Choroid plexus epithelial cell (primary cell): ENCODE results near the gene CAPN2.
"Not testable (repeated sequence)": the region's sequence is repeated elsewhere in the genome, so short reads cannot be mapped to it uniquely, and the experiment has no call there.

Source experiments
- DNase-seq: peaks from one replicate; pipeline ENCODE4 v3.0.0-alpha.2; 2010; ENCODE audit warnings: low read depth
- H3K4me3 ChIP-seq: 2 replicates; pipeline ENCODE4 v1.5.1; 2011; ENCODE audit warnings: low read depth, mild to moderate bottlenecking, control low read depth, low read length, moderate library complexity
- TF ChIP-seq, protein P1 (sequence below): conservative IDR thresholded peaks from 2 replicates; pipeline ENCODE4 v1.5.1; 2011; ENCODE audit warnings: low read depth, mild to moderate bottlenecking, control low read depth, inconsistent platforms, low read length, moderate library complexity

The CAPN2 gene

GRCh38 chr1:223732993-223733798 lies 20.9 kb downstream of the CAPN2 start:
- DNase-seq: peak; percentile 61
- H3K4me3 ChIP-seq: no peak overlapping the region
- TF ChIP-seq, protein P1, sequence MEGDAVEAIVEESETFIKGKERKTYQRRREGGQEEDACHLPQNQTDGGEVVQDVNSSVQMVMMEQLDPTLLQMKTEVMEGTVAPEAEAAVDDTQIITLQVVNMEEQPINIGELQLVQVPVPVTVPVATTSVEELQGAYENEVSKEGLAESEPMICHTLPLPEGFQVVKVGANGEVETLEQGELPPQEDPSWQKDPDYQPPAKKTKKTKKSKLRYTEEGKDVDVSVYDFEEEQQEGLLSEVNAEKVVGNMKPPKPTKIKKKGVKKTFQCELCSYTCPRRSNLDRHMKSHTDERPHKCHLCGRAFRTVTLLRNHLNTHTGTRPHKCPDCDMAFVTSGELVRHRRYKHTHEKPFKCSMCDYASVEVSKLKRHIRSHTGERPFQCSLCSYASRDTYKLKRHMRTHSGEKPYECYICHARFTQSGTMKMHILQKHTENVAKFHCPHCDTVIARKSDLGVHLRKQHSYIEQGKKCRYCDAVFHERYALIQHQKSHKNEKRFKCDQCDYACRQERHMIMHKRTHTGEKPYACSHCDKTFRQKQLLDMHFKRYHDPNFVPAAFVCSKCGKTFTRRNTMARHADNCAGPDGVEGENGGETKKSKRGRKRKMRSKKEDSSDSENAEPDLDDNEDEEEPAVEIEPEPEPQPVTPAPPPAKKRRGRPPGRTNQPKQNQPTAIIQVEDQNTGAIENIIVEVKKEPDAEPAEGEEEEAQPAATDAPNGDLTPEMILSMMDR: no peak

DNA sequence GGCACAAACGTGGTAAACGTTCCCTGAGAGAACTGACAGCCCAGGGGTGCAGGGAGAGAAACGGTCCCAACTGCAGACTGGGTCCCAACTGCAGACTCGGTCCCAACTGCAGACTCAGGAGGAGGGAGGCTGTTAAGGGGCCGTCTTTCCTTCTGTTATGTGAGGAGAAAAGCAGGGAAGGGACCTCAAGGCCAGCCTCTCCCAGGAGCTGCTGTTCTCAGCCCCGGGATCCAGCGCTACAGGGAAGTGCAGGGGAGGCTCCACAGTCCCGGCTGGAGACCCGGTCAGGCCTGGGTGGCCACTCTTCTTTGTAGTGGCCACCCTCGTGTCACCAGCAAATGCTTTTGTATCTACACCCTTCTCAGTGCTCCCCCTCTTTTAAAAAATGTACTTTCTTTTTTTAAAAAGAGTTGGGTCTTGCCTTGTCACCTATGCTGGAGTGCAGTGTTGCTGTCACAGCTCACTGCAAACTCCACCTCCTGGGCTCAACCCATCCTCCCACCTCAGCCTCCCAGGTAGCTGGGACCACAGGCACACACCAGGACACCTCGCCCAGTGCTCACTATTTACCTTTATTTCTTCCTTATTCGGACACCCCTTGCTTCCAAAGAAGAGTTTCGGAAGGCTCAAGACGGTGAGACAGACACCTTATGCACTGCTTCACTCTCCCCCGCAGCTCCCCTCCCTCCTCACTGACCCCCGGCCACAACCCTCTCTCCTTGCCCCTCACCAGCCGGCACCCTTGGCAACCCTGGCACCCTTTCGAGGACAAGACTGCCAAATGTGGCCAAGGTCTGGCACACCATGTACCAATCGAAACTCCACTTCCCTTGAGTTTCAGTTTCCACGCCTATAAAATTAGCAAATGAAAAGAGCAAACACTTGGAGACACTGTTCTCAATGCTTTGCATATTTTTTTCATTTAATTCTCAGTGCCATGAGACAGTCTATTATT lies 21.8 kb downstream of the CAPN2 start:
- TF ChIP-seq, protein P1: no peak
- H3K4me3 ChIP-seq: no peak overlapping the region
- DNase-seq: no peak

DNA sequence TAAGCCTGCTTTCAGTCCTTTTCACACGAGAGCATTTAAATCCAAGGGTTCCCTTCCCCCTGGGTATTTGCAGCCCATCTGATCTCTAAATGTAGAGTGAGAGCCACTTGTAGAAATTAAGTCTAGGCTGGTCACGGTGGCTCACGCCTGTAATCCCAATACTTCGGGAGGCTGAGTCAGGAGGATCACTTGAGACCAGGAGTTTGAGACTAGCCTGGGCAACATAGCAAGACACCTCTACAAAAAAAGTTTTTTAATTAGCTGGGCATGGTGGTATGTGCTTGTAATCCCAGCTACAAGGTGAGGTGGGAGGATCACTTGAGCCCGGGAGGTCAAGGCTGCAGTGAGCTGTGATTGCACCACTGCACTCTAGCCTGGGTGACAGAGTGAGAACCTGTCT lies 24.3 kb downstream of the CAPN2 start:
- not testable (repeated sequence) for H3K4me3 ChIP-seq, DNase-seq

DNA sequence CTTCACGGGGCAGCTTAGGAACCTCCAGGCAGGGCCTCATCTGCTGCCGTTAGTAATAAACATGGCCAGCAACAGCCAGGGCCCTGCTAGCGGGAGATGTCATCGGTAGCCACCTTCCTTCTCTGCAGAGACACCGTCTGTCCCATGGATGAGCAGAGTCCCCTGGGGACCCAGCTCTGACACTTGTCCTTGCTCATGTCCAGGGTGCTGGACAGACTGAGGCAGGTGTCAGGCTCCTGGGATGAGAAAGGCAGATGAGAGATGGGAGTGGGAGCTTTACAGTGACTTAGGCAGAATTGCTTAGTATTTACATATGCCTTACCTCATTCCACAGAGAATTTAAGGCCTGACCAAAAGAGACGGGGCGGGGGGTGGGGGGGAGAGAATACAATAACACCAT lies 25.0 kb downstream of the CAPN2 start:
- no peak overlapping the region for H3K4me3 ChIP-seq
- TF ChIP-seq, protein P1: no peak
- DNase-seq: no peak

GRCh38 chr1:223738465-223739365 lies 26.4 kb downstream of the CAPN2 start:
- no peak overlapping the region for H3K4me3 ChIP-seq
- TF ChIP-seq, protein P1: no peak
- DNase-seq: no peak

GRCh38 chr1:223739366-223740037 lies 27.2 kb downstream of the CAPN2 start:
- DNase-seq: peak; percentile 58
- H3K4me3 ChIP-seq: no peak overlapping the region
- TF ChIP-seq, protein P1: no peak

DNA sequence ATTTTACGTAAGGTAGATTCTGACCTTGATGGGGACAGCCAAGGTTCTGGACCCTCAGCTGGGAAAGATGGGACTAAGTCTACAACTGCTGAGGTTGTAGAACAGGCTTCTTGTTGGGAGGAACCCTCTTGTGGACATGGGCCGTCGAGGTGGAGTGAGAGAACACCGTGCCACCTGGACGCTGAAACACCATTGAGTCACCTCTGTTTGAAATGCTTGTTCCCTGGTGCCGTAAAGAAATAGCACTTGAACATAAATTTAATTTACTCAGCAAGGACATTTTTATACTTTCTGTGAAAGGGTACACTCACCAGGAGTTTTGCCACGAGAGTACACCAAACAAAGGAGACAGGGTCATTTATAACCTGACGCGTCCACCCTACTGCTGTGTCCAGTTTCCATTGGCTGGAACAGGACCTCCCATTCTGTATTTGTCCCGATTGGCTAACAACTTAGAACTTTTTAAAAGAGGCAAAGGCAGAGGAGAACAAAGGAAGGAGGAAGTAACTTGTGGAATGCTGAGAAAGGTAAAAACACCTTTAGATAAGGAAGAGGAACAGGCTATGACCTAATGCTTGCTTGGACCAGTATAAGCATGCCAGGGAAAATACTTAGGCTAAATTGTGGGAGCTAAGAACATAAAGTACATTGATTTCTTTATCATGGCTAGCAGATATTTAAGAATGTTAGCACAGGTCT lies 27.8 kb downstream of the CAPN2 start:
- DNase-seq, H3K4me3 ChIP-seq: not testable (repeated sequence)
